Liver (tissue), 3 donors: Measurements from ENCODE around the gene ZFP1.

Experiments used
- CTCF ChIP-seq: fragments of 150-350 bp; IDR thresholded peaks from 2 replicates; pipeline ENCODE4 v1.5.1; 2017; ENCODE audit warnings: improper control_type of control experiment, low read depth, low read length; ENCODE audit not compliant: missing input control
- EGR1 ChIP-seq, 2 donors: IDR thresholded peaks; 2 replicates each; pipeline ENCODE4 v1.6.1; 2016 to 2018; ENCODE audit warnings: antibody characterized with exemption in 2 of 2, low read depth in 2 of 2
- GABPA ChIP-seq, 2 donors: IDR thresholded peaks in 1 of 2; conservative IDR thresholded peaks in 1 of 2; 2 replicates each; pipeline ENCODE4 v1.6.1; 2016; ENCODE audit warnings: antibody characterized with exemption in 2 of 2, mild to moderate bottlenecking in 1 of 2, moderate library complexity in 1 of 2
- MAX ChIP-seq: IDR thresholded peaks from 2 replicates; pipeline ENCODE4 v1.6.1; 2016; ENCODE audit warnings: antibody characterized with exemption
- donor health status: healthy.
- donor health status: healthy.

- no peak for TF ChIP-seq CTCF
- TF ChIP-seq GABPA (IDR thresholded peaks at IDR 0.05 in 1 of 2, conservative IDR thresholded peaks at IDR 0.05 in 1 of 2) = no peak
- TF ChIP-seq MAX = no peak
- TF ChIP-seq EGR1 (IDR thresholded peaks at IDR 0.05; ENCODE audit: low read depth in 2 of 2) = no peak
Observed at GRCh38 chr16:75139498-75139897, 8.8 kb upstream of the ZFP1 start.
